GM20431 (cell line): ENCODE data around the gene OTOGL.

ENCODE experiments used
- in situ Hi-C: fragments of 300-500 bp; cut with MseI, MboI; formaldehyde crosslinking; loops from one replicate; pipeline ENCODE4 v1.15.0; 2020; ENCODE audit warnings: low sequenced_read_pairs; ENCODE audit not compliant: unreplicated experiment

OTOGL gene

GRCh38 chr12:80320121-80320678 lies 220.9 kb downstream of the OTOGL start:
- in situ Hi-C loops = no loop called here

GRCh38 chr12:80321653-80322052 lies 222.3 kb downstream of the OTOGL start:
- in situ Hi-C loops = no loop called here

- in situ Hi-C loops = no loop called here
Measured at GRCh38 chr12:80325167-80325959, 226.0 kb downstream of the OTOGL start.

- in situ Hi-C loops = no loop called here
Measured at GRCh38 chr12:80332827-80333226, 233.5 kb downstream of the OTOGL start.

- in situ Hi-C loops = no loop called here
Measured at GRCh38 chr12:80352474-80352873, 253.1 kb downstream of the OTOGL start.

GRCh38 chr12:80353254-80353653 lies 253.9 kb downstream of the OTOGL start:
- in situ Hi-C loops = no loop called here

- in situ Hi-C loops = no loop called here
Measured at GRCh38 chr12:80356097-80356496, 256.8 kb downstream of the OTOGL start.

GRCh38 chr12:80359703-80360102 lies 260.4 kb downstream of the OTOGL start:
- in situ Hi-C loops = no loop called here

GRCh38 chr12:80364056-80364455 lies 264.7 kb downstream of the OTOGL start:
- in situ Hi-C loops = no loop called here

- in situ Hi-C loops = no loop called here
Measured at GRCh38 chr12:80373666-80374065, 274.3 kb downstream of the OTOGL start.

- in situ Hi-C loops = no loop called here
Measured at GRCh38 chr12:80374615-80375014, 275.3 kb downstream of the OTOGL start.

- in situ Hi-C loops = no loop called here
Measured at GRCh38 chr12:80377140-80377794, 277.9 kb downstream of the OTOGL start.

GRCh38 chr12:80381121-80381520 lies 281.8 kb downstream of the OTOGL start:
- in situ Hi-C loops = no loop called here

- in situ Hi-C loops = no loop called here
Measured at GRCh38 chr12:80382254-80382653, 282.9 kb downstream of the OTOGL start.

GRCh38 chr12:80400571-80400991 lies 301.2 kb downstream of the OTOGL start:
- in situ Hi-C loops = no loop called here

GRCh38 chr12:80401191-80401590 lies 301.9 kb downstream of the OTOGL start:
- in situ Hi-C loops = no loop called here

- in situ Hi-C loops = no loop called here
Measured at GRCh38 chr12:80404629-80405028, 305.3 kb downstream of the OTOGL start.

GRCh38 chr12:80406253-80406652 lies 306.9 kb downstream of the OTOGL start:
- in situ Hi-C loops = no loop called here

GRCh38 chr12:80411787-80412186 lies 312.4 kb downstream of the OTOGL start:
- in situ Hi-C loops = no loop called here

- in situ Hi-C loops = no loop called here
Measured at GRCh38 chr12:80412343-80412953, 313.1 kb downstream of the OTOGL start.

GRCh38 chr12:80413462-80413861 lies 314.1 kb downstream of the OTOGL start:
- in situ Hi-C loops = no loop called here
